Ascending aorta (tissue), 2 donors: ENCODE measurements around the gene MRPS6. TPM values are rescaled to one million over a fixed set of nuclear protein-coding genes. Genes with fewer than 3 reads are reported as not detected.

Experiments used
- DNase-seq, 2 donors: peaks; one replicate each; pipeline ENCODE4 v3.0.0-alpha.2; 2019; ENCODE audit warnings: low spot score in 2 of 2
- H3K27ac ChIP-seq, 2 donors: fragments of 200-600 bp; sonication (generic); one replicate each; pipeline ENCODE4 v1.5.1; 2016 to 2017; ENCODE audit warnings: mild to moderate bottlenecking in 1 of 2
- H3K27me3 ChIP-seq: fragments of 200-600 bp; sonication (generic); one replicate; pipeline ENCODE4 v1.5.1; 2017
- H3K36me3 ChIP-seq, 2 donors: fragments of 200-600 bp; sonication (generic); one replicate each; pipeline ENCODE4 v1.5.1; 2016
- H3K4me1 ChIP-seq, 2 donors: fragments of 200-600 bp; sonication (generic); one replicate each; pipeline ENCODE4 v1.5.1; 2016 to 2017; ENCODE audit warnings: mild to moderate bottlenecking in 1 of 2
- H3K4me3 ChIP-seq, 2 donors: fragments of 200-600 bp; sonication (generic); one replicate each; pipeline ENCODE4 v1.5.1; 2016 to 2017; ENCODE audit warnings: mild to moderate bottlenecking in 1 of 2
- H3K9me3 ChIP-seq, 2 donors: fragments of 200-600 bp; sonication (generic); one replicate each; pipeline ENCODE4 v1.5.1; 2016
- intact Hi-C: fragments of 100-400 bp; cut with DNase I; formaldehyde crosslinking; loops from one replicate; pipeline ENCODE4 v1.15.1; 2023
- total RNA-seq: library from RNA; depleted of rRNA; stranded (reverse); fragments of >200 nt; gene quantifications from one replicate; pipeline ENCODE4 v1.1.0, GENCODE V29; 2016
- TF ChIP-seq, protein P1 (sequence below), 3 experiments: fragments of 200-600 bp in 2 of 3; fragments of 450-650 bp in 1 of 3; sonication (generic) in 2 of 3; IDR thresholded peaks; one replicate each; pipeline ENCODE4 v1.5.1; 2016 to 2019; ENCODE audit warnings: antibody characterized with exemption in 3 of 3, mild to moderate bottlenecking in 1 of 3, moderate library complexity in 1 of 3

The MRPS6 gene
- total RNA-seq, 1 donor from 2014 or later = 17.8 TPM

DNA sequence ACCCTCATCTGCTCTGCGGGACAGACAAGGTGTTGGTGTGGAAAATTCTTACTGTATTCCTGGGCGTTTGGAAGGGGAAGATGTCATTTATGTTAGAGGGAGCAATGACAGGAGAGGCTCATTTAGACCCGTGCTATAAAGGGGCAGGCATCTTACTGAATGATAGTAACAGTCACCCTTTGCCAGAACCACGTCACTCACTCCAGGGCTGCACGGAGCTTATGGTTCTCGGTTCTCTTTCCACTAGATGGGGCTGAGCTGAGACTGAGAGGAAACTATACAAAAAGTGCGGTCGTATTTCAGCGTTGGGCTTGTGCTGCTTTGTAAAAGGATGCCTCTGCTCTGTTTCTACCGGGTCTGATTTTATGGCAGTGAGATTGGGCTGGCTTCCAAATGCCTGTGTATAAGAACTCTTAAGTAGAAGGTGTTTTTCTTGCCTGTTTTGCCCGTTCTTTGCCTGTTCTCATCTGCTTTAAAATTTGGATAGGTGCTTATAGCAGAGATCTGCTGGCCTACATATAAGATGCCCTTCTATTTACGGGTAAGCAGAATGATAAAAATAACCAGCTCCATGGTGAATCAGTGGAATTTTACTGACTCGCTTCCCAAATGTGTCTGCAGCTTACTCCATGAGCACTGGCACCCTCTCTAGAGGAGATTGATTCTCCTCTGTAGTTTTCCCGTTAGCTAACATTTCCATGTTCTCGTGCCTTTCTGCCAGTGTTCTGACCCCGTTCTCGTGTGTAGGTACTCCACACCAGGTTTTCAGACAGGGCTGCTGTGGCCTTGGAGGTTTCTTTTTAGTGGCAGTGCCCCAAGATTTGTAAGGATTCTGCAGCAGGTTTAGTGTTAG is 55.9 kb downstream of the MRPS6 start:
- peaks cover 44 to 80% of the 10 kb centered on the region in 2 donors for H3K4me1 ChIP-seq
- peaks cover 10 to 19% of the 10 kb centered on the region in 2 donors for H3K36me3 ChIP-seq
- peak in 1 of 2 donors; percentile 85 for DNase-seq
- H3K9me3 ChIP-seq = no peaks in the 10 kb centered on the region
- peak overlapping the region; percentile 21 to 53 for H3K4me3 ChIP-seq
- intact Hi-C loops = loop anchor here (2.0 to 10.0 kb wide), 7 partner anchors 37 to 484 kb away; partner anchors contain the start of genes CRYZL1, ITSN1, MRPS6 and SLC5A3
- peak overlapping the region; percentile 91 to 92 for H3K27ac ChIP-seq
- no peaks in the 10 kb centered on the region for H3K27me3 ChIP-seq
- TF ChIP-seq, protein P1, sequence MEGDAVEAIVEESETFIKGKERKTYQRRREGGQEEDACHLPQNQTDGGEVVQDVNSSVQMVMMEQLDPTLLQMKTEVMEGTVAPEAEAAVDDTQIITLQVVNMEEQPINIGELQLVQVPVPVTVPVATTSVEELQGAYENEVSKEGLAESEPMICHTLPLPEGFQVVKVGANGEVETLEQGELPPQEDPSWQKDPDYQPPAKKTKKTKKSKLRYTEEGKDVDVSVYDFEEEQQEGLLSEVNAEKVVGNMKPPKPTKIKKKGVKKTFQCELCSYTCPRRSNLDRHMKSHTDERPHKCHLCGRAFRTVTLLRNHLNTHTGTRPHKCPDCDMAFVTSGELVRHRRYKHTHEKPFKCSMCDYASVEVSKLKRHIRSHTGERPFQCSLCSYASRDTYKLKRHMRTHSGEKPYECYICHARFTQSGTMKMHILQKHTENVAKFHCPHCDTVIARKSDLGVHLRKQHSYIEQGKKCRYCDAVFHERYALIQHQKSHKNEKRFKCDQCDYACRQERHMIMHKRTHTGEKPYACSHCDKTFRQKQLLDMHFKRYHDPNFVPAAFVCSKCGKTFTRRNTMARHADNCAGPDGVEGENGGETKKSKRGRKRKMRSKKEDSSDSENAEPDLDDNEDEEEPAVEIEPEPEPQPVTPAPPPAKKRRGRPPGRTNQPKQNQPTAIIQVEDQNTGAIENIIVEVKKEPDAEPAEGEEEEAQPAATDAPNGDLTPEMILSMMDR (IDR thresholded peaks at IDR 0.05) = peak in 2 of 3 experiments; percentile 46 to 51

DNA sequence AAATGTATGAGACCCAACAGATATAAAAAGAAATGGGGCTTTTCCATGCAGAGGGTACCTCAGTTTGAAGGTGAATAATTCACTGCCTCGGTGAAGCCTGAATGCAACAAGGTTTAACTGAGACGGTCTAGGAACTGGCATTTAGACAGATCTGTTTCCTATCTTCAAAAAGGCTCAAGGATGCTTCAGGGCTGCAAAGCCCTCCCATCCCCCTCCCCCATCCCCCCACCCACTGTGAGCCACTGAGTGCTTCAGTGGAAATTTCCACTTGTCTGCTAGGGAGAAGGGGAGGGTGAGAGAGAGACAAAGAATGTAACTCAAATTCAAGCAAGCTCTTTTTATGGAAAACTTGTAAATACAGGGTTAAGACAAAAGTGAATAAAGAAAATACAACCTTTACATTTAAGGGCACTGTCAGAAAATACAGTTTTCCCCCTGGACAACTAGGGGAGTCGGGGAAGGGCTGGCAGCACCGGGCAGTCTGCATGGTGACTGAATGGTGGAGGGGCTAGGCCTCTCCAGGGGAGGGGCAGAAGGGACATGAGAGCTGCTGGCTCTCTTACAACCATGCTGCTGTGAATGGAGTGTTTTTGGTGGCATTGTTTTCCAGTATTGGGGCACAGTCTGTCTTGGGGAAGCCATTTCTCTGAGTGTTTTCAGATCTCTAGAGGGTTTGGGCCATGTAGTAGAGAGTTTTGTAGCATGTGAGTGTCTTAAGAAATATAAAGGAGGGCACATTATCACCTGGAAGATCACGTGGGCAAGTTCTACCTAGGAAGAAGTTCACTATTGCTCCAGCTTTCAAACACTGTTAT is 56.7 kb downstream of the MRPS6 start:
- intact Hi-C loops = loop anchor here (2.0 to 10.0 kb wide), 8 partner anchors 21 to 485 kb away; partner anchors contain the start of genes CRYZL1, ITSN1, MRPS6 and SLC5A3
- TF ChIP-seq, protein P1 (IDR thresholded peaks at IDR 0.05) = no peak
- Histone ChIP-seq H3K9me3 (no peaks in the 10 kb centered on the region), H3K36me3 (peaks cover 10 to 22% of the 10 kb centered on the region in 2 donors), H3K27me3 (no peaks in the 10 kb centered on the region), H3K4me3 (peak overlapping the region; percentile 21 to 53), H3K4me1 (peaks cover 44 to 75% of the 10 kb centered on the region in 2 donors), H3K27ac (peak overlapping the region; percentile 91 to 92)
- DNase-seq = no peak

DNA sequence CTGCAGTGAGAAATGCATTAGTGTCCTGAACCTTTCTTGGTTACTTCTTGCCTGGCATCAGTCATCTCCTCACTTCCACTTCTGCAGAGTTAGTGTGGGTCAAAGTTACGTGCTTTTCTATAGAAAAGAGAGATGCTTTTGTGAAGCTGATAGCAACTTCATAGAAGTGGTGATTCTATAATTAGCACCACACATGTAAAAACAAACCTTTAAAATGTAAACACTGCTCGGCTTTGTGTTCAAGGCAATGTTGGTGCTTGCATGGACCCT is 57.3 kb downstream of the MRPS6 start:
- H3K4me3 ChIP-seq = peak overlapping the region; percentile 21 to 53
- no peak for DNase-seq
- intact Hi-C loops = loop anchor here (2.0 kb wide), 1 partner anchor 20 kb away; no protein-coding TSS in a partner anchor
- H3K4me1 ChIP-seq = peaks cover 44 to 77% of the 10 kb centered on the region in 2 donors
- no peaks in the 10 kb centered on the region for H3K9me3 ChIP-seq
- H3K27ac ChIP-seq = peak overlapping the region; percentile 91 to 92
- TF ChIP-seq, protein P1 (IDR thresholded peaks at IDR 0.05) = no peak
- H3K36me3 ChIP-seq = peaks cover 10 to 20% of the 10 kb centered on the region in 2 donors
- H3K27me3 ChIP-seq = no peaks in the 10 kb centered on the region

DNA sequence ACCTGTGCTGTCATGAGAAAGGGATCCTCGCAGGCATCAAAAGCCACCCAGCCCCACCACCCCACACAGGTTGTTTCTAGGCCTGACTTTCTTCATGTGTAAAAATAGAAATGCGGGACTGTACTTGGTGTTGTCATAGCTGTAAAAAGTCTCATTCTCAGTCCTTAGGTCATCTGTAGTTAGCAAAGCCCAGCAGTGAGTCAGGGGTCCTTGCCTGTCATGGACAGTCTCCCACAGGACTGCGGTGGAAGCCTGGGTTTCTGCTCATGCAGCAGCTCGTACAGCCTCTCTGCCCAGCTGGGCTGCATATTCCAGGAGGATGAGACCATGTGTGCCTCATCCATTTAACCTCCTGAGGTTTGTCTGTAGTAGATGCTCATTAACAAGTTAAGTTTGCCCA is 58.2 kb downstream of the MRPS6 start:
- no peak for DNase-seq
- H3K9me3 ChIP-seq = no peaks in the 10 kb centered on the region
- intact Hi-C loops = loop anchor here (2.0 kb wide), 1 partner anchor 19 kb away; no protein-coding TSS in a partner anchor
- peaks cover 6 to 15% of the 10 kb centered on the region in 2 donors for H3K36me3 ChIP-seq
- peaks cover 44 to 70% of the 10 kb centered on the region in 2 donors for H3K4me1 ChIP-seq
- H3K27ac ChIP-seq = peak overlapping the region; percentile 91 to 92
- H3K27me3 ChIP-seq = no peaks in the 10 kb centered on the region
- TF ChIP-seq, protein P1 (IDR thresholded peaks at IDR 0.05) = no peak
- peak overlapping the region in 1 of 2 donors; percentile 2 for H3K4me3 ChIP-seq

DNA sequence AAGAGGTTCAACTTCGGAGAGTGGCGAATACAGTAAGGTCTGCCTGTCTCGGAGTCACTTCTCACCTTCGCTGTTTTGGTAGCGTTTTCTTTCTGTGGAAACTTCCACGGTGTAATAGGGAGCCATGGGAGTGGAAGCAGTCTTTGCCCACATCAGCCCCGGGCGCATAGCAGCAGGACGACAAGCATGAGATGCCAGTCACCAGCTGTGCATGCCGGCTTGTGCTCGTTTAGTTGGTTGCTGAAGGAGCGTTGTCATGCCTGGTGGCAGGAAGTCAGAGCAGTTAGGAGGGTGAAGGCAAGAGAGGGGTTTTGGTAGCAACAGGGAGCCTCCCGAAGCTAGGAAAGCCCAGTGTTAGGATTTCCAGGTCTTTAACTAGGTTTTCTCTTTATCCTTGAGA is 58.8 kb downstream of the MRPS6 start:
- no peaks in the 10 kb centered on the region for H3K27me3 ChIP-seq
- peaks cover 6 to 14% of the 10 kb centered on the region in 2 donors for H3K36me3 ChIP-seq
- no peak for DNase-seq
- intact Hi-C loops = loop anchor here (2.0 kb wide), 1 partner anchor 47 kb away; no protein-coding TSS in a partner anchor
- TF ChIP-seq, protein P1 (IDR thresholded peaks at IDR 0.05) = no peak
- no peak overlapping the region for H3K4me3 ChIP-seq
- peaks cover 39 to 64% of the 10 kb centered on the region in 2 donors for H3K4me1 ChIP-seq
- no peaks in the 10 kb centered on the region for H3K9me3 ChIP-seq
- peak overlapping the region; percentile 91 to 92 for H3K27ac ChIP-seq
